Neutrophil (primary cell): ENCODE measurements around the gene SLC51B.

Source experiments
- H3K27ac ChIP-seq: fragments of 200-600 bp; sonication (generic); 2 replicates; pipeline ENCODE4 v1.5.1; 2016; ENCODE audit warnings: mild to moderate bottlenecking, moderate library complexity
- H3K27me3 ChIP-seq: fragments of 200-600 bp; sonication (generic); 2 replicates; pipeline ENCODE4 v1.6.0; 2016; ENCODE audit warnings: mild to moderate bottlenecking
- H3K36me3 ChIP-seq: fragments of 200-600 bp; sonication (generic); 2 replicates; pipeline ENCODE4 v1.5.1; 2017
- H3K4me1 ChIP-seq, 2 experiments: fragments of 200-600 bp in 1 of 2; sonication (generic) in 1 of 2; 1 replicate in 1 of 2; 2 replicates in 1 of 2; pipeline versions ENCODE4 v1.5.1 to v1.6.1; 2013 to 2016; ENCODE audit warnings: low read depth in 1 of 2, low read length in 1 of 2, mild to moderate bottlenecking in 1 of 2, moderate library complexity in 1 of 2; ENCODE audit not compliant: control insufficient read depth in 1 of 2, insufficient read depth in 1 of 2
- H3K4me3 ChIP-seq, 2 experiments: fragments of 200-600 bp in 1 of 2; sonication (generic) in 1 of 2; 1 replicate in 1 of 2; 2 replicates in 1 of 2; pipeline ENCODE4 v1.5.1; 2013 to 2016; ENCODE audit warnings: low read depth in 1 of 2, low read length in 1 of 2, mild to moderate bottlenecking in 1 of 2, moderate library complexity in 1 of 2
- H3K9me3 ChIP-seq: fragments of 200-600 bp; sonication (generic); 2 replicates; pipeline ENCODE4 v1.5.1; 2016
- TF ChIP-seq, protein P1 (sequence below): fragments of 200-600 bp; sonication (generic); IDR thresholded peaks from 2 replicates; pipeline ENCODE4 v1.5.1; 2016; ENCODE audit warnings: antibody characterized with exemption

The SLC51B gene

DNA sequence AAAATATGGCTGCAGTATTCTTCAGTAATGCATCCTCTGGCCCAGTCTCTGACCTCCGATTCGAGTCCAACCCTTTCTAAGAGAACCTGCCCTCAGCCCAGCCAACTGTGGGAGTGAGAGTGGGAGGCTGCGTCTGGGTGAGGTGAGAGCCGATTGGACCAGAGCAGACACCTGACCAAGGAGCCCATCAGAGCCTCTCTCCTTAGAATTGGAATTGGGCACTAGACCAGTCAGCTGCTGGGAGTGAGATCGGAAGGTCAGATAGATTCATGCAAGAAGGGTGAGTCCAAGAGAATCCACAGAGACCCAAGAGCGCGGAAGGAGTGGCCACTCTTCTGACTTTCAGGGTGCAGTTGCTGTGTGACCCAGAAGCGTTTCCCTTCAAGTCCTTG, 12.4 kb downstream of the SLC51B start:
- no peaks in the 10 kb centered on the region for H3K9me3 ChIP-seq
- H3K27me3 ChIP-seq: peaks cover 14% of the 10 kb centered on the region
- H3K4me1 ChIP-seq: no peaks in the 10 kb centered on the region
- no peak overlapping the region for H3K27ac ChIP-seq
- no peak overlapping the region for H3K4me3 ChIP-seq
- TF ChIP-seq, protein P1, sequence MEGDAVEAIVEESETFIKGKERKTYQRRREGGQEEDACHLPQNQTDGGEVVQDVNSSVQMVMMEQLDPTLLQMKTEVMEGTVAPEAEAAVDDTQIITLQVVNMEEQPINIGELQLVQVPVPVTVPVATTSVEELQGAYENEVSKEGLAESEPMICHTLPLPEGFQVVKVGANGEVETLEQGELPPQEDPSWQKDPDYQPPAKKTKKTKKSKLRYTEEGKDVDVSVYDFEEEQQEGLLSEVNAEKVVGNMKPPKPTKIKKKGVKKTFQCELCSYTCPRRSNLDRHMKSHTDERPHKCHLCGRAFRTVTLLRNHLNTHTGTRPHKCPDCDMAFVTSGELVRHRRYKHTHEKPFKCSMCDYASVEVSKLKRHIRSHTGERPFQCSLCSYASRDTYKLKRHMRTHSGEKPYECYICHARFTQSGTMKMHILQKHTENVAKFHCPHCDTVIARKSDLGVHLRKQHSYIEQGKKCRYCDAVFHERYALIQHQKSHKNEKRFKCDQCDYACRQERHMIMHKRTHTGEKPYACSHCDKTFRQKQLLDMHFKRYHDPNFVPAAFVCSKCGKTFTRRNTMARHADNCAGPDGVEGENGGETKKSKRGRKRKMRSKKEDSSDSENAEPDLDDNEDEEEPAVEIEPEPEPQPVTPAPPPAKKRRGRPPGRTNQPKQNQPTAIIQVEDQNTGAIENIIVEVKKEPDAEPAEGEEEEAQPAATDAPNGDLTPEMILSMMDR: no peak
- no peaks in the 10 kb centered on the region for H3K36me3 ChIP-seq

DNA sequence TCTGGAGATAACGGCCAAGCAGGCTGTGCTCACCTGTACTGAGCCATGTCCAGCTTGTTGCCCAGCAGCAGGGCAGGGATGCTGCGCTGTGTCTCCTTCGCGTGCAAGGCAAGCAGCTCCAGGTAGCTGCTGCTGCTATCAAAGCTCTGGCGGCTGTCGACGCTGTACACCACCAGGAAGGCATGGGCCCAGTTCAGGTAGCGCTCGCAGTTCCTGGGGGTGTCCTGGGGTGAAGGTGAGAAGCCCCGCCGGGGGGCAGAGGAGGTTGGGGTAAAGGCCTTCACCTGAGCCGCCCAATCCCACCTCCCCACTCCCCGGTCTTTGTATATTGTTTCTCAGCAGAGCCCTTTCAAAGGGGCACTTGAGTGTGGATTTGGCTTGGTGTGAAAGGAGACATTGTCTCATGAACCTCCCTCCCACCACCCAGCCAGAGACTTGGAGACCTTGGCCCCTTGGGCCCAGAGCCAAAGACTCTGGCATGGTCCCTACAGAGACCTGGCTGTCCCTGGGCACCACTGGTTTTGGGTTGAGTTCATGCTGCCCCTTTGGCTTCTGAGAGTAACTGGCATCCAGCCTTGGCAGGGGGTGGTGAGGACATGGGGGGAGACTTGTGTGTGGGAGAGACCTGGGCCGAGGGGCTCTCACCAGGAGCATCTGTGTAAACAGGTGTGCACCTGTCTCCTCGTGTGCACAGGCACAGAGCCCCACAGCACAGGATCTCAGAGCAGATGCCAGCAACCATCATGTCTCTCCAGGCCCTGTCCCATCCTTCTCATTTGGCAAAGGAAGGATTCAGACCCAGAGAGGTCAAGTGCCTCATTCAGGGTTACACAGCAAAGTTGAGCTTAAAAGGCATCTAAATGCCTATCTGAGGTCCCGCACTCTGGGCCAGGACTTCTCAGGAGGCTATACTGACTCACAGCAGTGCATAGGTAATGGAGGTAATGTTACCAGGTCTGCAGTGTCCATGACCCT, 13.5 kb downstream of the SLC51B start:
- H3K27me3 ChIP-seq: peaks cover 16% of the 10 kb centered on the region
- no peaks in the 10 kb centered on the region for H3K36me3 ChIP-seq
- no peak overlapping the region for H3K4me3 ChIP-seq
- H3K9me3 ChIP-seq: no peaks in the 10 kb centered on the region
- H3K4me1 ChIP-seq: no peaks in the 10 kb centered on the region
- H3K27ac ChIP-seq: no peak overlapping the region
- TF ChIP-seq, protein P1: no peak

DNA sequence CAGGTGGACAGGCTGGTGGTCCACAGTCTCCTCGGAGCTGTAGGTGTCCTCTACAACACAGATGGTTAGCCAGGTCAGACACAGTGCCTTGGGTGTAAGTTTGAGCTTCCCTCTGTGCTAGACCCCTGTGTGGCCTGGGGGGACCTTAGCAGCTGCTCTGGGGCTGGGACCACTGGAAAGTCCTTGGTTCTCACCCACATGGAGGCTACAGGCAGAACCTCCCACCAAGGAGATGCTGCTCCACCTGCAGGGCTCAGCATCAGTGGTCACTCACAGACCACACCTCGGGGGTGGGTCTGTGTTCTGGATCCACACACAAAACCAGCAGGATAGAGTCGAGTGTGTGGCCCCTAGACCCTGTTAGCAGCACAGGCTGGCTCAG, 14.2 kb downstream of the SLC51B start:
- peaks cover 23% of the 10 kb centered on the region for H3K27me3 ChIP-seq
- H3K4me1 ChIP-seq: no peaks in the 10 kb centered on the region
- TF ChIP-seq, protein P1: no peak
- H3K36me3 ChIP-seq: no peaks in the 10 kb centered on the region
- no peak overlapping the region for H3K27ac ChIP-seq
- no peak overlapping the region for H3K4me3 ChIP-seq
- H3K9me3 ChIP-seq: no peaks in the 10 kb centered on the region

DNA sequence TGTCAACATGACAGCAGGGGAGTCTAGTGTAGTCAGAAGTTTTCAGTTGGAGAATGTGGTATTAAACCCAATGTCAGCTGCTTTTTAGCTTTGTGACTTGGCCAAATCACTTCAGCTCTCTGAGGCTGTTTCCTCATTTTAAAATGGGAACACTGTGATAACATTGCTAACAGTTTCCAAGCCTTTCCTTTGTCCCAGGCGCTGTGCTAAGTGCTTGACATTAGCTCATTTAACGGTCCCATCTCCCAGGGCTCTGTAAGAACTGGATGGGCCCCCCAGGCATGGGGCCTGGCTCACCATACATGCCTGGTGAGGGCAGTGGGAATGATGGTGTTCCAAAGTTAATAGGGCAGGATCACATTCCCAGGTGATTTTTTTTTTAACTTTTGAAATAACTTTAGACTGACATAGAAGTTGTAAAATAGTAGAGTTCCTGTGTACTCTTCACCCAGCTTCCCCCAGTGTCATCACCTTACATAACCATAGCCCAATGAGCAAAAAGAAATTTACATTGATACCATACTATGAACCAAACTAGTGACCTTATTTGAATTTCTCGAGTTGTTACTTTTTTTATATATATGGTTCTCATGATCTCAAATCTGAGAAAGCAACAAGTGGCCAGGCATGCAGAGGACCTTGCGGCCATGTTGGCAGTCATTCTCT, 14.9 kb downstream of the SLC51B start:
- H3K4me3 ChIP-seq: no peak overlapping the region
- H3K36me3 ChIP-seq: no peaks in the 10 kb centered on the region
- H3K27me3 ChIP-seq: peaks cover 30% of the 10 kb centered on the region
- no peak overlapping the region for H3K27ac ChIP-seq
- TF ChIP-seq, protein P1: no peak
- no peaks in the 10 kb centered on the region for H3K9me3 ChIP-seq
- H3K4me1 ChIP-seq: no peaks in the 10 kb centered on the region

DNA sequence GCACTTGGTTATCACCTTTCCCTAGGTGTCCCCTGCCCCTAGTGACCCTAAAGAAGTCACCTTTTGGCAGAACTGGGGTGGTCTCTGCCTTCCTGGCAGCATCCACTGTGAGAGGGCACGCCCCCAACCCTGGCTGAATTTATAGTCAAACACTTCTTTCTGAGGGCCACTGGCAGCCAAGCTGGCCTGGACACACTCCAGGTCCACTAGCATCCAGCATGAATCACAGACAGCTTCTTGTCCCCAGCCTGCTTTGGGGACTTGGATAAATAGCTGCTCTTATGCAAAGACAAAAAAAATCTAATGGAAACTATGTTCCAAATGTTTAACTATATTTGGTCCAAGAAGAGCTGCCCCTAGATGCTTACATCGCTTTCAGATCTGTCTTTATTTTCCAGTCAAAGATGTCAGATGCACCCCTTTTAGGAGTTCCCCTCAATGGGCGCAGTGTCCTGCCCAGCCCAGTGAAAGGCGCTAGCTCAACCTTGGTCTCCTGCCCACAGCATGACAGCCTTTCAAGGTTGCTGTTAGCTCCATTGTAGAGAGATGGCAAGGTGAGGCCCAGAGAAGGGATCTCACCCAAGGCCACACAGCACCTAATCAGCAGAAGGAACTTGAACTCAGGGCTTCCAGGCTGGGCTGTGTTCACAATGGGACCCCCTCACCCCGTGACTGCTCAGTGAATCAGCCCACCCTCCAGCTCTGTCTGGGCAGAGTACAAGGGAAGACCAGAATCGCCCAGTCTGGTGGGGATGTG, 15.6 kb downstream of the SLC51B start:
- Histone ChIP-seq H3K27me3 (peaks cover 37% of the 10 kb centered on the region), H3K27ac (no peak overlapping the region), H3K4me3 (no peak overlapping the region), H3K9me3 (no peaks in the 10 kb centered on the region), H3K36me3 (no peaks in the 10 kb centered on the region), H3K4me1 (no peaks in the 10 kb centered on the region)
- TF ChIP-seq, protein P1: no peak
